GM13976 (cell line): ENCODE results near the gene FOCAD.

Experiments used
- DNase-seq: peaks from one replicate; pipeline ENCODE4 v3.0.0; 2012; ENCODE audit warnings: low spot score
- CTCF ChIP-seq: IDR thresholded peaks from 2 replicates; pipeline ENCODE4 v1.5.1; 2012; ENCODE audit warnings: borderline replicate concordance, mild to moderate bottlenecking; ENCODE audit not compliant: insufficient read depth; ENCODE audit errors: extremely low read depth, missing control alignments, control extremely low read depth
- in situ Hi-C: fragments of 300-500 bp; cut with MboI; formaldehyde crosslinking; loops from one replicate; pipeline ENCODE4 v1.12.0; 2022; ENCODE audit warnings: low sequenced_read_pairs, mixed read lengths, inconsistent platforms; ENCODE audit not compliant: unreplicated experiment

FOCAD gene

GRCh38 chr9:20921362-20921761, 237.3 kb downstream of the FOCAD start:
- no peak for TF ChIP-seq CTCF
- in situ Hi-C loops: no loop called here
- no peak for DNase-seq

- no peak for TF ChIP-seq CTCF
- DNase-seq: no peak
- in situ Hi-C loops: loop anchor here (25.0 kb wide), 1 partner anchor 988 kb away; no protein-coding TSS in a partner anchor
Observed at GRCh38 chr9:20925256-20926045, 241.4 kb downstream of the FOCAD start.

GRCh38 chr9:20929276-20929675, 245.2 kb downstream of the FOCAD start:
- no peak for DNase-seq
- in situ Hi-C loops: loop anchor here (25.0 kb wide), 1 partner anchor 992 kb away; no protein-coding TSS in a partner anchor
- TF ChIP-seq CTCF: no peak

GRCh38 chr9:20930836-20931235, 246.8 kb downstream of the FOCAD start:
- no peak for TF ChIP-seq CTCF
- no peak for DNase-seq
- in situ Hi-C loops: loop anchor here (25.0 kb wide), 1 partner anchor 994 kb away; no protein-coding TSS in a partner anchor

- TF ChIP-seq CTCF: no peak
- in situ Hi-C loops: loop anchor here (5.0 to 25.0 kb wide), 3 partner anchors 313 to 1003 kb away; no protein-coding TSS in a partner anchor
- DNase-seq: no peak
Observed at GRCh38 chr9:20940447-20941173, 256.6 kb downstream of the FOCAD start.

- peak; percentile 57 for DNase-seq
- peak; percentile 82 for TF ChIP-seq CTCF
- in situ Hi-C loops: loop anchor here (5.0 to 25.0 kb wide), 3 partner anchors 314 to 1004 kb away; no protein-coding TSS in a partner anchor
Observed at GRCh38 chr9:20941174-20941690, 257.2 kb downstream of the FOCAD start.
